Measurements from ENCODE around the gene NOG. TPM values are rescaled to one million over a fixed set of nuclear protein-coding genes. Genes with fewer than 3 reads are reported as not detected.

The NOG gene
- total and polyA plus RNA-seq, 2 experiments from 2014 or later: 0.39 to 0.66 TPM

DNA sequence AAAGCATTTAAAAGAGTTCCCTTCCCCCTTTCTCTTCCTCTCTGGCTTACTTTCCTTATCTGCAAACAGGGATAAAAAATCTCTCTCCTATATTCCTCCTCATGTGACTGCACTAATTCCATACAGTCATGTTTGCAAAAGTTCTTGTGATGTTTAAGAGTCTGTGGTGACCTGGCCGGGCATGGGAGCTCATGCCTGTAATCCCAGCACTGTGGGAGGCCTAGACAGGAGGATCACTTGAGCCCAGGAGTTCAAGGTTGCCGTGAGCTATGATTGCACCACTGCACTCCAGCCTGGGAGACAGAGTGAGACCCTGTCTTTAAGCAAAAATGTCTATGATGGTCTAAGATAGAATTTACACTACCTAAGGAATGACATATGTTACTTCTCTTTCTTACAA lies 19.6 kb downstream of the NOG start:
- DNase-seq (ENCODE audit: low spot score) (no peak), ATAC-seq (no peak)
- H3K36me3 ChIP-seq (ENCODE audit: insufficient read depth): no peaks in the 10 kb centered on the region
- no peak overlapping the region for H3K27ac Mint-ChIP-seq
- H3K4me3 ChIP-seq: no peak overlapping the region
- TF ChIP-seq EZH2phosphoT487 (IDR thresholded peaks at IDR 0.05; ENCODE audit: unreplicated experiment) (no peak), POLR2AphosphoS5 (IDR thresholded peaks at IDR 0.05; ENCODE audit: low read depth) (no peak)
- TF ChIP-seq, protein P1, sequence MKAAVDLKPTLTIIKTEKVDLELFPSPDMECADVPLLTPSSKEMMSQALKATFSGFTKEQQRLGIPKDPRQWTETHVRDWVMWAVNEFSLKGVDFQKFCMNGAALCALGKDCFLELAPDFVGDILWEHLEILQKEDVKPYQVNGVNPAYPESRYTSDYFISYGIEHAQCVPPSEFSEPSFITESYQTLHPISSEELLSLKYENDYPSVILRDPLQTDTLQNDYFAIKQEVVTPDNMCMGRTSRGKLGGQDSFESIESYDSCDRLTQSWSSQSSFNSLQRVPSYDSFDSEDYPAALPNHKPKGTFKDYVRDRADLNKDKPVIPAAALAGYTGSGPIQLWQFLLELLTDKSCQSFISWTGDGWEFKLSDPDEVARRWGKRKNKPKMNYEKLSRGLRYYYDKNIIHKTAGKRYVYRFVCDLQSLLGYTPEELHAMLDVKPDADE (IDR thresholded peaks at IDR 0.05): no peak
- H3K4me2 ChIP-seq: no peak overlapping the region
- H3K79me2 ChIP-seq (replicated peaks; ENCODE audit: insufficient read depth): no peaks in the 10 kb centered on the region
- H3K9me3 Mint-ChIP-seq: no peaks in the 10 kb centered on the region
- no peaks in the 10 kb centered on the region for H3K27me3 ChIP-seq (ENCODE audit: insufficient read depth)
- H3K27ac ChIP-seq (ENCODE audit: low read depth): no peak overlapping the region
- H4K20me1 ChIP-seq (replicated peaks; ENCODE audit: insufficient read depth): no peaks in the 10 kb centered on the region
- H3K36me3 Mint-ChIP-seq (ENCODE audit: low read depth): no peaks in the 10 kb centered on the region
- no peak overlapping the region for H2AFZ ChIP-seq
- no peak overlapping the region for H3K4me3 Mint-ChIP-seq
- no peaks in the 10 kb centered on the region for H3F3A ChIP-seq (replicated peaks; ENCODE audit: low read depth)
- peaks cover 2% of the 10 kb centered on the region; the same call in 1 of the 3 replicates for H3K4me1 Mint-ChIP-seq
- no peaks in the 10 kb centered on the region for H3K9me2 ChIP-seq (ENCODE audit: insufficient read depth)
- no peaks in the 10 kb centered on the region for H3K4me1 ChIP-seq (ENCODE audit: insufficient read depth)
- H3K27me3 Mint-ChIP-seq (ENCODE audit: insufficient read depth, low read depth, poor library complexity): peaks cover 3% of the 10 kb centered on the region

DNA sequence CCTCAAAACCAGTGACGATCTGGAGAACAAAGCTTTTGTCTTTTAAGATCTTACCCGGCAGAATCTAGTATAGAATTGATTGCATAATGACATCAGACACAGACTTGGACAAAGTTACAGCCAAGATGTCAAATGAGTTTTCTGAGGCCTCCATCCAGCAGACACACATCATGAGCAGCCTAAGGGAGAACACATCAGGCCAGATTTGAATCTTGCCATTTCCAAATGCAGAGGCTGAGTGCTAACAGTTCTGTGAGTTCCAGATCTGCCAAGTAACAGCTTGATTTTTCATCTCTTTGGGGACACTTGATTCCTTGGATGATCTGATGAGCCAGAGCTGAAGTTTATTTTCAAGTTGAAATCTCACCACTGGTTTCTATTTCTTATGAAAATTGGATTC lies 21.0 kb downstream of the NOG start:
- H2AFZ ChIP-seq: no peak overlapping the region
- H3K4me1 ChIP-seq (ENCODE audit: insufficient read depth): no peaks in the 10 kb centered on the region
- H3K9me2 ChIP-seq (ENCODE audit: insufficient read depth): no peaks in the 10 kb centered on the region
- H3F3A ChIP-seq (replicated peaks; ENCODE audit: low read depth): no peaks in the 10 kb centered on the region
- H3K36me3 Mint-ChIP-seq (ENCODE audit: low read depth): no peaks in the 10 kb centered on the region
- no peak for ATAC-seq
- H3K4me1 Mint-ChIP-seq: peaks cover 2% of the 10 kb centered on the region; the same call in 1 of the 3 replicates
- H3K79me2 ChIP-seq (replicated peaks; ENCODE audit: insufficient read depth): no peaks in the 10 kb centered on the region
- no peak overlapping the region for H3K27ac Mint-ChIP-seq
- H4K20me1 ChIP-seq (replicated peaks; ENCODE audit: insufficient read depth): no peaks in the 10 kb centered on the region
- no peak overlapping the region for H3K27ac ChIP-seq (ENCODE audit: low read depth)
- no peak overlapping the region for H3K4me2 ChIP-seq
- H3K4me3 ChIP-seq: no peak overlapping the region
- no peaks in the 10 kb centered on the region for H3K9me3 Mint-ChIP-seq
- peaks cover 4% of the 10 kb centered on the region for H3K27me3 Mint-ChIP-seq (ENCODE audit: insufficient read depth, low read depth, poor library complexity)
- no peaks in the 10 kb centered on the region for H3K36me3 ChIP-seq (ENCODE audit: insufficient read depth)
- no peak overlapping the region for H3K4me3 Mint-ChIP-seq
- DNase-seq (ENCODE audit: low spot score): no peak
- H3K27me3 ChIP-seq (ENCODE audit: insufficient read depth): no peaks in the 10 kb centered on the region
- TF ChIP-seq, protein P2, sequence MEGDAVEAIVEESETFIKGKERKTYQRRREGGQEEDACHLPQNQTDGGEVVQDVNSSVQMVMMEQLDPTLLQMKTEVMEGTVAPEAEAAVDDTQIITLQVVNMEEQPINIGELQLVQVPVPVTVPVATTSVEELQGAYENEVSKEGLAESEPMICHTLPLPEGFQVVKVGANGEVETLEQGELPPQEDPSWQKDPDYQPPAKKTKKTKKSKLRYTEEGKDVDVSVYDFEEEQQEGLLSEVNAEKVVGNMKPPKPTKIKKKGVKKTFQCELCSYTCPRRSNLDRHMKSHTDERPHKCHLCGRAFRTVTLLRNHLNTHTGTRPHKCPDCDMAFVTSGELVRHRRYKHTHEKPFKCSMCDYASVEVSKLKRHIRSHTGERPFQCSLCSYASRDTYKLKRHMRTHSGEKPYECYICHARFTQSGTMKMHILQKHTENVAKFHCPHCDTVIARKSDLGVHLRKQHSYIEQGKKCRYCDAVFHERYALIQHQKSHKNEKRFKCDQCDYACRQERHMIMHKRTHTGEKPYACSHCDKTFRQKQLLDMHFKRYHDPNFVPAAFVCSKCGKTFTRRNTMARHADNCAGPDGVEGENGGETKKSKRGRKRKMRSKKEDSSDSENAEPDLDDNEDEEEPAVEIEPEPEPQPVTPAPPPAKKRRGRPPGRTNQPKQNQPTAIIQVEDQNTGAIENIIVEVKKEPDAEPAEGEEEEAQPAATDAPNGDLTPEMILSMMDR (conservative IDR thresholded peaks at IDR 0.05; ENCODE audit: low read depth in 2 of 2): no peak
- TF ChIP-seq, protein P1 (IDR thresholded peaks at IDR 0.05): no peak
- TF ChIP-seq NANOG (IDR thresholded peaks at IDR 0.05; ENCODE audit: borderline replicate concordance): no peak
- TF ChIP-seq, protein P3, sequence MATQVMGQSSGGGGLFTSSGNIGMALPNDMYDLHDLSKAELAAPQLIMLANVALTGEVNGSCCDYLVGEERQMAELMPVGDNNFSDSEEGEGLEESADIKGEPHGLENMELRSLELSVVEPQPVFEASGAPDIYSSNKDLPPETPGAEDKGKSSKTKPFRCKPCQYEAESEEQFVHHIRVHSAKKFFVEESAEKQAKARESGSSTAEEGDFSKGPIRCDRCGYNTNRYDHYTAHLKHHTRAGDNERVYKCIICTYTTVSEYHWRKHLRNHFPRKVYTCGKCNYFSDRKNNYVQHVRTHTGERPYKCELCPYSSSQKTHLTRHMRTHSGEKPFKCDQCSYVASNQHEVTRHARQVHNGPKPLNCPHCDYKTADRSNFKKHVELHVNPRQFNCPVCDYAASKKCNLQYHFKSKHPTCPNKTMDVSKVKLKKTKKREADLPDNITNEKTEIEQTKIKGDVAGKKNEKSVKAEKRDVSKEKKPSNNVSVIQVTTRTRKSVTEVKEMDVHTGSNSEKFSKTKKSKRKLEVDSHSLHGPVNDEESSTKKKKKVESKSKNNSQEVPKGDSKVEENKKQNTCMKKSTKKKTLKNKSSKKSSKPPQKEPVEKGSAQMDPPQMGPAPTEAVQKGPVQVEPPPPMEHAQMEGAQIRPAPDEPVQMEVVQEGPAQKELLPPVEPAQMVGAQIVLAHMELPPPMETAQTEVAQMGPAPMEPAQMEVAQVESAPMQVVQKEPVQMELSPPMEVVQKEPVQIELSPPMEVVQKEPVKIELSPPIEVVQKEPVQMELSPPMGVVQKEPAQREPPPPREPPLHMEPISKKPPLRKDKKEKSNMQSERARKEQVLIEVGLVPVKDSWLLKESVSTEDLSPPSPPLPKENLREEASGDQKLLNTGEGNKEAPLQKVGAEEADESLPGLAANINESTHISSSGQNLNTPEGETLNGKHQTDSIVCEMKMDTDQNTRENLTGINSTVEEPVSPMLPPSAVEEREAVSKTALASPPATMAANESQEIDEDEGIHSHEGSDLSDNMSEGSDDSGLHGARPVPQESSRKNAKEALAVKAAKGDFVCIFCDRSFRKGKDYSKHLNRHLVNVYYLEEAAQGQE (IDR thresholded peaks at IDR 0.05; ENCODE audit: unreplicated experiment): no peak
- TF ChIP-seq ZNF114 (CRISPR knock-in tag; IDR thresholded peaks at IDR 0.05): no peak
- TF ChIP-seq EZH2phosphoT487 (IDR thresholded peaks at IDR 0.05; ENCODE audit: unreplicated experiment): no peak
- no peak for TF ChIP-seq CREB1 (CRISPR knock-in tag; IDR thresholded peaks at IDR 0.05; ENCODE audit: low read depth)
- no peak for TF ChIP-seq POLR2AphosphoS5 (IDR thresholded peaks at IDR 0.05; ENCODE audit: low read depth)
- no peak for TF ChIP-seq JUNB (IDR thresholded peaks at IDR 0.05; ENCODE audit: unreplicated experiment)
- TF ChIP-seq ZNF331 (CRISPR knock-in tag; IDR thresholded peaks at IDR 0.05; ENCODE audit: low read depth): no peak
- TF ChIP-seq EZH2 (IDR thresholded peaks at IDR 0.05; ENCODE audit: low read depth, unreplicated experiment): no peak
- TF ChIP-seq STAT1 (IDR thresholded peaks at IDR 0.05; ENCODE audit: unreplicated experiment): no peak

All from GM23338 (cell line).